HG02642 (cell line): ENCODE results near the gene SAG.

ENCODE experiments used
- ATAC-seq: cut with Tn5 transposase; IDR thresholded peaks from one replicate; pipeline ENCODE4 v1.9.1; 2021; ENCODE audit warnings: mild to moderate bottlenecking; ENCODE audit not compliant: unreplicated experiment, poor library complexity

The SAG gene

DNA sequence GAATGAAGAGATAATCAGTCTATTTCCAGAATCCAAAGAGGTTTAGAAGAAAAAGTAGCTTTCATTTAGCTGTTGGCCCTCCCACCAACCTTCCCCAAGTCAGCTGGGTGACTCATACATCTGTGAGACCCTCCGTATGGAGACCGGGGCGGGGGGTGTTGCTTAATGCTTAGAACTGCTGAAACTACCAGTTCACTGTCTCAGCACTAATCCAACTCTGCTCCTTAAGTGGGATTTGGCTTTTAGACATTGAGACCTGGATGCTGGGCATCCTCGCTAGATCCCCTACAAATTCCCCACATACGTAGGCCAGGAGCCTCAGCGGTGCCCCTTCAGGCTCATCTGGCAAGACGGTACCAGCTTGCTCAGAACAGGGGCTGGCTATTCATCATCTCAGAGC lies at the start of gene SAG:
Gene SAG, plus strand, starts transcription at position 252 of the 400 bp plus-strand sequence. CDS start 1,374 bp downstream, outside the sequence.
- ATAC-seq = no peak

GRCh38 chr2:233258211-233258610 lies 49.4 kb upstream of the SAG start:
- ATAC-seq = no peak

- ATAC-seq = no peak
Measured at GRCh38 chr2:233259730-233260129, 47.9 kb upstream of the SAG start.

DNA sequence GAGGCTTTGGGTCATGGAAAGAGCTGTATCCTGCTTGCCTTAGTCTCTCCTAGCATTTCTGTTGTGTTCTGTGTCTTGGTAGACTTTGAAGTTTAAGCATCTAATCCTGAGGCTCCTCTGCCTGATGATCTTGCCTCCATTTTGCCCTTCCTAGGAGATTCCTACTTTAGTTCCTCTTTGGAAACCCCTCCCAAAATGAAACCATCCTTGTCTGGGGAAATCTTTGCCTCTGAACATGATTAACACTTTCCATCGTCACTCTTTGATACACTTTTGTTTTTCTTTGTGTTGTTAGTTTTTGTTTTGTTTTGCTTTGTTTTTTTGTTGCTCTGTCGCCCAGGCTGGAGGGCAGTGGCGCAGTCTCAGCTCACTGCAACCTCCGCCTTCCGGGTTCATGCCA lies 47.0 kb upstream of the SAG start:
- no peak for ATAC-seq

DNA sequence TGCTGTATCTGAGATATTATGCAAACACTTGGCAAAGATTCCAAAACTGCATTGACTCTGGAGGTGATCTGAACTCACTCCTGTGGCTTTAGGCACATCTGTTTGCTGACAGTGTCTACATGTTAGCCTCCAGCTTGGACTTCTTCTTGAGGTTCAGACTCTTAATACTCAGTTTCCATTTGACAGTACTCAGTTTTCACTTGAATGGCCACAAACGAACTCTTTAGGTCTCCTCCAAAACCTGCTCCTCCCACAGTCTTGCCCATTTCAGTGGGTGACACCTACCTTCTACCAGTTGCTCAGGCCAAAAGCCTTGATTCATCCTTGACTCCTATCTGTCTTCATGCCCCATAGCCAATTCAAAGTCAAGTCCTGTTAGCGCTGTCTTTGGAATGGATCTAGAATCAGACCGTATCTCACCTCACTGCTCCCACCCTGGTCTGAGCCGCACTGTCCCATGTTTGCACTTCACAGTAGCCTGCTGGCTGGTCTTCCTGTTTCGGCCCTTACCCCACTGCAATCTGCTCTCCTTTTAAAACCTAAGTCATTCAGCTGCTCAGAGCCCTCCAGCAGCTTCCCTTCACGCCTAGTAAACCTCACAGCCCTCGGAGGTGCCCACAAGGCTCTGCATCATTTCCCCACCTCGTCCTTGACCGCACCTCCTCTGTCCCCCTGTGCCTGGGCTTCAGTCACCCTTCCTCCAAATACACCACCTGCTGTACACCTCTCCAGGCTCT lies 45.6 kb upstream of the SAG start:
- ATAC-seq = no peak

DNA sequence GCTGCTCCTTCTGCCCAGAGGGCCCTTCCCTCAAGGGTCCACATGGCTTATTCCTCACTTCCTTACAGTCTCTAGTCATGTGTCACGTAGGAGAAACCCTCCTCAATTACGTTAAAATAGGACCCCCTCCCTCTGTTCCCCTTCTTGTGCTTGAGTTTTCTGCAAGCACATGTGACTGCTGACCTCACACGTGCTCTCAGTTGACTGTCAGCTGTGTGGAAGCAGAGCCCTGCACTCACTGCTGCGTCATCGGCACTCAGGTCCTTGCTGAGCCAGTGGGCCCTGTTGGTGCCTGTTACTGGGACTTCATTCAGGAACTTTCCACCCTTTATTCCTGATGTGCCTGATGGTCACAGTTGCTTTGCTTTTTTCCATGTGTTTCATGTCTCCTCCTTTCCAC lies 45.1 kb upstream of the SAG start:
- no peak for ATAC-seq

- ATAC-seq = no peak
Measured at GRCh38 chr2:233263045-233263570, 44.5 kb upstream of the SAG start.

DNA sequence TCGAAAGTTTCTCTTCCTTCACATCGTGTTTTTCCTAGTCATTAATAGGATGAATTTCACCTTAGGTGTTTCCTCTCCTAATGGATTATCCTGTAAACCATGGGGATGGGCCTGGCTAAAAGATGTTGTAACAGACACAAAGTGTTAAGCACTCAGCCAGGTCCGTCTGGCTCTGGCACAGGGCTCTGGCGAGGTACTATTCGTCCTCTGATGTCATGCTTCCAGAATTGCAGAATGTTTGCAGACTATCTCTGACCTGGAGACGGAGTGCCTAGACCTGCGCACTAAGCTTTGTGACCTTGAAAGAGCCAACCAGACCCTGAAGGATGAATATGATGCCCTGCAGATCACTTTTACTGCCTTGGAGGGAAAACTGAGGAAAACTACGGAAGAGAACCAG lies 42.9 kb upstream of the SAG start:
- ATAC-seq = no peak

- ATAC-seq = no peak
Measured at GRCh38 chr2:233265899-233266431, 41.7 kb upstream of the SAG start.

GRCh38 chr2:233266481-233266880 lies 41.1 kb upstream of the SAG start:
- ATAC-seq = no peak

DNA sequence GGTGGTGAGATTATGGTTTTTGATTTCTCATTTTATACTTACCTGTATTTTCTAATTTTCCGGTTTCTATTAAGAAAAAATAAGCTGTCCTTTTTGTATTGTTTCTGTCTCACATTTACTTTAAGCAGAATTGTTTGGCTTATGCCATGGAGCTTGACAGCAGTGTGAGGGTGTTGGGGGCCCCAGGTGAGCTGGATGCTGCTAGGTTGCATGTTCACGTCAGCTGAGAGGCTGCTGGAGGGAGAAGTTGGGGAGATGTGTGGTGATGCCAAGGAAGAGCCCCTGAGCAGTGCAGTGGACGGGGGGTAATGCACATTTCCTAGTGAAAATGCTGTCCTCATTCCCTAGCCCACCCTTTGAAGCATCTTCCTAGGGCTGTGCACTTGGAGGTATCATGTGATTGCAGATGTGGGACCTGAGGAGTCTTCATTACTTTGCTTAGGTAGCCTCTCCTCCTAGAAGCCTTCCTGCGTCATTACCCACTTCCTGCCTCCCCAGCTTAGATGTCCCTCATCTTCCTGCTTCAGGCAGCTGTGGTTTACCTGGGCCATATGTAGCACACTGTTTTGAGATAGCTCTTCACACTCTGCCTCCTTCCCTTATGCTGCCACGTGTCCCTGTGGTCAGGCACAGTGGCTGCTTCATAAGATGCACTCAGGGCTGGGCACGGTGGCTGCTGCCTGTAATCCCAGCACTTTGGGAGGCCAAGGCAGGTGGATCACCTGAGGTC lies 39.9 kb upstream of the SAG start:
- peak; percentile 70 for ATAC-seq

DNA sequence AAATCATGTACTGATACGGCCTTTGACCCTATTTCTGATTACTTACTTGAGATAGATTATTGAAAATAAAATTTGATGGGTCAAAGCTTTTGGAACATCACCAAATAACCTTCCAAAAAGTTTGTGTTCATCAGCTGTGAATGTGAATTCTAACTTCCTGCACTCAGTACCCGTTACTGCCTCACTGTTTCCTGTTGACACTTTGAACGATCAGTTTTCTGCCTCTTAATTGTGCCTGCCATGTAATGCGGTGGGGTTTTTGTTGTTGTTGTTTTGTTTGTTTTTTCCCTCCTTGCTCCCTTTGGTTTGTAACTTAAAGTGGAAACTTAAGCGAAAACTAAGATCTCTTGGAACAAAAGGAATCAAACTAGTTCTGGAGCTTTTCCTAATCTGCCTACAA lies 37.2 kb upstream of the SAG start:
- ATAC-seq = no peak

DNA sequence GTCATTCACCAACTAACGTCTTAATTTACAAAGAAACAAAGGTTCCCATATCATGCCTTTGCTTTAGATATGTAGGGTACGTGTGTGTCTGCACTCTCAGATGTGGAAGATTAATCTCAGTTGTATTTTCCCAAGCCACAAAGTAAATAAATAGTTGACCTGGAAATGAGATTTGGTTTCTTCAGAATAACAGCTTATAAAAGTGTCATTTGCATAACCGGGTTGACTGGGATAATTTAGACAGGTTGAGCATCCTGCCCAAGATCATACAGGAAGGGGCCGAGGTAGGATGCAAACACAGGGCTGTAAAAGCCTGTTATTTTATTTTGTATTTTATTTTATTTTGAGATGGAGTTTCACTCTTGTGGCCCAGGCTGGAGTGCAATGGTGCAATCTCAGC lies 36.7 kb upstream of the SAG start:
- ATAC-seq = no peak

GRCh38 chr2:233271693-233272092 lies 35.9 kb upstream of the SAG start:
- ATAC-seq = no peak

DNA sequence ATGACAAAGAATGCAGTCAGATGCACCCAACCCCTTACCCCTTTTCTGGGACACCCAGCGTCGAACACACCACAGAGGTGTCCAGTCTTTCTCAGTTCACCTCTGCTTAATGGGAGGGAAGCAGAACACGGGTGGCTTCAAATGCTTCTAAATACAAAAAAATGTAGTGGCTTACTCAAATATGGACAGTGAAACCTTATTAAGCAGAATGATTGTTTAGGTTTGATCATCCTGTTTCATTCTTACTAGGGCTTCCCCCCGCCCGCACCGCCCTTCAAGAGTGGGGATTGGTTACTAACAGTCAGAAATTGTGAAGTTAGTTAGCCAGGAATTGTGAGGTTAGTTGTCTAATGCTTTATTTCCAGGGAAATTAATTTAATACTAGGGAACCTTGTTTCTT lies 34.5 kb upstream of the SAG start:
- no peak for ATAC-seq

GRCh38 chr2:233275223-233275622 lies 32.4 kb upstream of the SAG start:
- ATAC-seq = no peak

- ATAC-seq = no peak
Measured at GRCh38 chr2:233278921-233279320, 28.7 kb upstream of the SAG start.

- no peak for ATAC-seq
Measured at GRCh38 chr2:233280114-233280693, 27.4 kb upstream of the SAG start.

DNA sequence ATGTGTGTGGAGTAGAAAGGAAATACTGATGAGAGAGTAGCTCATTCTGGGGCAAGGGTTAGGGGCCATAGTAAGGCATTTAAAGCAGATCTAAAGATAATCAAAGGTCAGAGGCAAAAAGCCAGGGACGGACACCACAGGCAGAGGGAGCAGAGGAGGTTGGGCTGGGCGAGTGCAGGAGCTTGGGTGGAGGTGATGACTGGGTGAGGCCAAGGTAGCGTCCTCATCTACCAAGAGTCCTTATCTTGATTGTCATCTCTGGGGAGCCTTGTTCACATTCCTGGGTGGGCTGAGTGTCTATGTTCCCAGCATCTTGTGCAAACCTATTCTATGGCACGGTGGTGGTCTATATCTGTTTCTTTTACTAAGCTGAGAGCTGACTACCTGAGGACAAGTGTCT lies 26.1 kb upstream of the SAG start:
- ATAC-seq = no peak

DNA sequence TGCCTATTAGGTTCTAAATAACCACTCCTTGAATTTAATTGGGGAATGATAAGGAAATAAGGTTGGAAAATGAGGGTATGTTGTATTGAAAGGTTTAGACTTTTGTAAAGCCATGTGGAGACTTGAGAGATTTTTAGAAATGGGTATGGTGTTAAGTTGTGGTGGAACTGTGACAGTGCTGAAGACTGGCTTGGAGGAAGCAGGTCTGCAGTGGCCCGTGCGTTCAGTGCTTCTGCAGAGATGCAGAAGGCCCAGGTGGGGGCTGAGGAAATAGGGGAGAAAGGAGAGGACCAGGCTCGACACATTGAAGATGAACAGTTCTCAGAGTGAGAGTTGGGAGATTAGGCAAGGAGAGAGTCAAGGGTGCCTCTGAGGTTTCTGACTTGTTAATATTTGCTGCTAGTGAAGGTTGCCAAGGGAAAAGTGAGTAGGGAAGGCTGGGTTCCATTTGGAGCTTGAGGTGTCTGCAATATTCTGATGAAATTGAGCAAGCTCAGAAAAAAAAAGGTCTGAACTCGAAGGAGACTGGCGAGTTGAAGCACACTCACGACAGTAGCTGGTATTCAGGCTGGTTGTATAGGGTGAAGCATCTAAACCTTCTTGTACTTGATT lies 25.5 kb upstream of the SAG start:
- no peak for ATAC-seq

DNA sequence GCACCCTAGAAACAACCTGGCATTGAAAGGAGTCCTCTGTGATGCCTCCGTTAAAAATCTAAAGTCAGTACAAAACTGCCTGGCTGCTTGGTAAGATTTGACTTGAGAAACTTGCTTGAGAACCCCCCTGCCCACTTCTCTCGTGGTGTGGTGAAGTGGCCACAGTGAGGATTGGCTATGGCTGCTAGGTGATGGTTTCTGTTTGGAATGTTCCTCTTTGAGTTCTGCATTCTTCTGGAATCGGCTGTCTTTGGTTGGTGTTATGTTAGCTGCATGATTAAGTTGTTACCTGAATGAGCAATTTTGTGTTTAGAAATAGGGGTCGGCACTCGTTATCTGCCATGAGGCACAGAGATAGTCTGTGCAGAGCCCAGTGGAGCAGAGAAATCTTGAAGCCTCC lies 21.7 kb upstream of the SAG start:
- ATAC-seq = no peak
